ENCODE results near the gene TXNRD2.

DNA sequence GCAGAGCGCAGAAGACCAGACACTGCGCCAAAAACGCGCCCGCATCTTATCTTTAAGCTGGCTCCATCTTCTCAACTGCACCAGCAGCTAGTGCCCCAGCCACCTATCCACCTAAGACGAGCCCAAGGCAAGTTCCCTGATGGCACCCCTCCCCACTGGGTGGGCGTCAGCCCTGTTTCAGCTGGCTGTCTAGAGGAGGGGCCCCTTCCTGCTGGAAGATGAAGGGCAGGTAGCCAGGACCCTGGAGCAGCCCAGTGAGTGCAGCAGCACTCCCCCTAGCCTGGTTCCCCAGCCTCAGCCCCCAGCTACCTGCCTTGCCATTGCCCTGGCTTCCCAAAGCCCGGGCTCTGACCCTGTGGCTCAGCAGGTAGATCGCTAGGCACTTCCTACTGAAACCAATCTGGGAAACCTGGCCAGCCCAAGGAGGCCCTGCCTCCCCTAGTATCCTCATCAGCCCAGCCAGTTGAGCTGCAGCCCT lies 46.8 kb upstream of the TXNRD2 start:
- TF ChIP-seq, protein P1, sequence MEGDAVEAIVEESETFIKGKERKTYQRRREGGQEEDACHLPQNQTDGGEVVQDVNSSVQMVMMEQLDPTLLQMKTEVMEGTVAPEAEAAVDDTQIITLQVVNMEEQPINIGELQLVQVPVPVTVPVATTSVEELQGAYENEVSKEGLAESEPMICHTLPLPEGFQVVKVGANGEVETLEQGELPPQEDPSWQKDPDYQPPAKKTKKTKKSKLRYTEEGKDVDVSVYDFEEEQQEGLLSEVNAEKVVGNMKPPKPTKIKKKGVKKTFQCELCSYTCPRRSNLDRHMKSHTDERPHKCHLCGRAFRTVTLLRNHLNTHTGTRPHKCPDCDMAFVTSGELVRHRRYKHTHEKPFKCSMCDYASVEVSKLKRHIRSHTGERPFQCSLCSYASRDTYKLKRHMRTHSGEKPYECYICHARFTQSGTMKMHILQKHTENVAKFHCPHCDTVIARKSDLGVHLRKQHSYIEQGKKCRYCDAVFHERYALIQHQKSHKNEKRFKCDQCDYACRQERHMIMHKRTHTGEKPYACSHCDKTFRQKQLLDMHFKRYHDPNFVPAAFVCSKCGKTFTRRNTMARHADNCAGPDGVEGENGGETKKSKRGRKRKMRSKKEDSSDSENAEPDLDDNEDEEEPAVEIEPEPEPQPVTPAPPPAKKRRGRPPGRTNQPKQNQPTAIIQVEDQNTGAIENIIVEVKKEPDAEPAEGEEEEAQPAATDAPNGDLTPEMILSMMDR (conservative IDR thresholded peaks at IDR 0.05), result no peak
- TF ChIP-seq ZFX (IDR thresholded peaks at IDR 0.05), result no peak

Data from C4-2B (cell line).